GM23338 (cell line): ENCODE results near the gene ARHGAP12. TPM values are rescaled to one million over a fixed set of nuclear protein-coding genes. Genes with fewer than 3 reads are reported as not detected.

Experiments
- ATAC-seq: fragments of 200-7000 bp; cut with Tn5 transposase; 3 replicates; pipeline ENCODE4 v1.9.1; 2020
- DNase-seq: peaks from one replicate; pipeline ENCODE4 v3.0.0-alpha.2; 2015; ENCODE audit warnings: low spot score
- H2AFZ ChIP-seq: fragments of 200-600 bp; sonication (generic); 2 replicates; pipeline ENCODE4 v1.8.0; 2016; ENCODE audit warnings: antibody characterized with exemption, mild to moderate bottlenecking, moderate library complexity
- H3F3A ChIP-seq: fragments of 200-600 bp; sonication (generic); replicated peaks from 2 replicates; pipeline ENCODE4 v1.8.0; 2017; ENCODE audit warnings: antibody characterized with exemption, mixed run types, low read depth
- H3K27ac ChIP-seq: fragments of 200-600 bp; sonication (generic); 2 replicates; pipeline ENCODE4 v1.6.1; 2016; ENCODE audit warnings: low read depth
- H3K27me3 ChIP-seq: fragments of 200-600 bp; sonication (generic); 2 replicates; pipeline ENCODE4 v1.8.0; 2016; ENCODE audit warnings: mild to moderate bottlenecking, mixed run types, moderate library complexity; ENCODE audit not compliant: insufficient read depth
- H3K36me3 ChIP-seq: fragments of 200-600 bp; sonication (generic); 2 replicates; pipeline ENCODE4 v1.8.0; 2016; ENCODE audit warnings: mild to moderate bottlenecking; ENCODE audit not compliant: insufficient read depth
- H3K4me1 ChIP-seq: fragments of 200-600 bp; sonication (generic); 2 replicates; pipeline ENCODE4 v1.8.0; 2016; ENCODE audit warnings: mild to moderate bottlenecking, moderate library complexity; ENCODE audit not compliant: insufficient read depth
- H3K4me2 ChIP-seq: fragments of 200-600 bp; sonication (generic); 2 replicates; pipeline ENCODE4 v1.7.1; 2017; ENCODE audit warnings: mixed run types
- H3K4me3 ChIP-seq: fragments of 200-600 bp; sonication (generic); 2 replicates; pipeline ENCODE4 v1.6.1; 2016; ENCODE audit warnings: mixed run types
- H3K79me2 ChIP-seq: fragments of 200-600 bp; sonication (generic); replicated peaks from 2 replicates; pipeline ENCODE4 v1.8.0; 2017; ENCODE audit warnings: mild to moderate bottlenecking; ENCODE audit not compliant: insufficient read depth
- H3K9me2 ChIP-seq: fragments of 200-600 bp; sonication (generic); 2 replicates; pipeline ENCODE4 v1.8.0; 2017; ENCODE audit not compliant: insufficient read depth
- H4K20me1 ChIP-seq: fragments of 200-600 bp; sonication (generic); replicated peaks from 2 replicates; pipeline ENCODE4 v1.8.0; 2017; ENCODE audit warnings: mild to moderate bottlenecking; ENCODE audit not compliant: insufficient read depth
- H3K27ac Mint-ChIP-seq: 2 replicates; pipeline ENCODE4 v1.8.0; 2020; ENCODE audit warnings: inconsistent platforms, mild to moderate bottlenecking, moderate library complexity, mixed read lengths
- H3K27me3 Mint-ChIP-seq: 3 replicates; pipeline ENCODE4 v1.8.0; 2022; ENCODE audit warnings: low read depth, mild to moderate bottlenecking, moderate library complexity, mixed read lengths, inconsistent platforms; ENCODE audit not compliant: insufficient read depth, poor library complexity
- H3K36me3 Mint-ChIP-seq: 3 replicates; pipeline ENCODE4 v1.8.0; 2021; ENCODE audit warnings: low read depth, mild to moderate bottlenecking, inconsistent platforms, moderate library complexity, mixed read lengths
- H3K4me1 Mint-ChIP-seq: 3 replicates; pipeline ENCODE4 v1.8.0; 2020; ENCODE audit warnings: mild to moderate bottlenecking, inconsistent platforms, mixed read lengths
- H3K4me3 Mint-ChIP-seq: 3 replicates; pipeline ENCODE4 v1.8.0; 2021; ENCODE audit warnings: moderate library complexity, mild to moderate bottlenecking, inconsistent platforms, mixed read lengths
- H3K9me3 Mint-ChIP-seq: 3 replicates; pipeline ENCODE4 v1.8.0; 2020; ENCODE audit warnings: moderate library complexity, mild to moderate bottlenecking, inconsistent platforms, mixed read lengths
- CREB1 ChIP-seq: fragments of 250-450 bp; sonication (Bioruptor Pico); IDR thresholded peaks from 2 replicates; pipeline ENCODE4 v1.5.0; 2020; ENCODE audit warnings: low read depth, mild to moderate bottlenecking, moderate library complexity
- EZH2 ChIP-seq: fragments of 200-600 bp; sonication (generic); IDR thresholded peaks from one replicate; pipeline ENCODE4 v1.8.0; 2017; ENCODE audit warnings: antibody characterized with exemption, mild to moderate bottlenecking, low read depth; ENCODE audit not compliant: unreplicated experiment
- EZH2phosphoT487 ChIP-seq: fragments of 200-600 bp; sonication (generic); IDR thresholded peaks from one replicate; pipeline ENCODE4 v1.8.1; 2018; ENCODE audit warnings: antibody characterized with exemption; ENCODE audit not compliant: unreplicated experiment
- JUNB ChIP-seq: IDR thresholded peaks from one replicate; pipeline ENCODE4 v1.6.1; 2016; ENCODE audit warnings: antibody characterized with exemption; ENCODE audit not compliant: unreplicated experiment
- NANOG ChIP-seq: IDR thresholded peaks from 2 replicates; pipeline ENCODE4 v1.6.1; 2016; ENCODE audit warnings: antibody characterized with exemption, borderline replicate concordance
- REST ChIP-seq: IDR thresholded peaks from one replicate; pipeline ENCODE4 v1.6.1; 2018; ENCODE audit warnings: antibody characterized with exemption; ENCODE audit not compliant: unreplicated experiment
- STAT1 ChIP-seq: IDR thresholded peaks from one replicate; pipeline ENCODE4 v1.6.1; 2016; ENCODE audit warnings: antibody characterized with exemption; ENCODE audit not compliant: unreplicated experiment
- polyA plus RNA-seq: library from polyadenylated mRNA; unstranded; fragments of >200 nt; fragmentation: Nextera tagmentation; extraction: Ambion mirVana; gene quantifications from 2 replicates; pipeline ENCODE4 v1.2.1, GENCODE V29; 2016
- total RNA-seq: library from RNA; depleted of rRNA; stranded (reverse); fragments of >200 nt; shearing (Covaris generic); gene quantifications from 2 replicates; pipeline ENCODE4 v1.2.3, GENCODE V29; 2014
- TF ChIP-seq, protein P1 (sequence below), 2 experiments: fragments of 200-600 bp in 1 of 2; sonication (generic) in 1 of 2; conservative IDR thresholded peaks; 2 replicates each; pipeline versions ENCODE4 v1.5.1 to v1.6.1; 2016 to 2017; ENCODE audit warnings: antibody characterized with exemption in 2 of 2, low read depth in 2 of 2, mild to moderate bottlenecking in 2 of 2, moderate library complexity in 1 of 2

The ARHGAP12 gene
- total and polyA plus RNA-seq, 2 experiments from 2014 or later: 27.5 to 50.7 TPM

GRCh38 chr10:31961277-31962074 lies 32.8 kb upstream of the ARHGAP12 start:
- Mint-ChIP-seq H3K27ac (no peak overlapping the region), H3K9me3 (peaks cover 2% of the 10 kb centered on the region; the same call in 2 of the 3 replicates), H3K4me3 (no peak overlapping the region), H3K27me3 (no peaks in the 10 kb centered on the region), H3K36me3 (peaks cover 1% of the 10 kb centered on the region; the same call in 1 of the 3 replicates), H3K4me1 (no peaks in the 10 kb centered on the region; the same call in 2 of the 3 replicates)
- H3K4me2 ChIP-seq: no peak overlapping the region
- H3F3A ChIP-seq: no peaks in the 10 kb centered on the region
- no peaks in the 10 kb centered on the region; the same call in 1 of the 2 replicates for H4K20me1 ChIP-seq
- no peaks in the 10 kb centered on the region for H3K27me3 ChIP-seq
- DNase-seq (no peak), ATAC-seq (no peak)
- no peaks in the 10 kb centered on the region for H3K4me1 ChIP-seq
- no peaks in the 10 kb centered on the region for H3K36me3 ChIP-seq
- no peaks in the 10 kb centered on the region for H3K79me2 ChIP-seq
- H3K9me2 ChIP-seq: 0 out of 2 replicates have a peak, but pooled peaks cover 2% of the 10 kb centered on the region
- no peak overlapping the region for H2AFZ ChIP-seq
- no peak for TF ChIP-seq CREB1 (CRISPR knock-in tag)
- H3K27ac ChIP-seq: no peak overlapping the region
- H3K4me3 ChIP-seq: no peak overlapping the region

- H3K36me3 Mint-ChIP-seq: peaks cover 16% of the 10 kb centered on the region
- no peaks in the 10 kb centered on the region for H3F3A ChIP-seq
Measured at GRCh38 chr10:31959461-31960173, 31.0 kb upstream of the ARHGAP12 start.

More at GRCh38 chr10:31959461-31960173, 31.0 kb upstream of the ARHGAP12 start:
- no peak overlapping the region for H2AFZ ChIP-seq
- no peak overlapping the region for H3K27ac Mint-ChIP-seq
- no peak overlapping the region for H3K4me3 Mint-ChIP-seq
- H3K27me3 Mint-ChIP-seq: no peaks in the 10 kb centered on the region
- ATAC-seq: no peak
- 0 out of 2 replicates have a peak, but pooled peaks cover 2% of the 10 kb centered on the region for H3K9me2 ChIP-seq
- no peaks in the 10 kb centered on the region for H3K4me1 ChIP-seq
- H3K4me3 ChIP-seq: no peak overlapping the region
- H3K27me3 ChIP-seq: no peaks in the 10 kb centered on the region
- H3K4me2 ChIP-seq: no peak overlapping the region
- no peaks in the 10 kb centered on the region; the same call in 1 of the 2 replicates for H4K20me1 ChIP-seq
- TF ChIP-seq STAT1: no peak
- TF ChIP-seq, protein P1, sequence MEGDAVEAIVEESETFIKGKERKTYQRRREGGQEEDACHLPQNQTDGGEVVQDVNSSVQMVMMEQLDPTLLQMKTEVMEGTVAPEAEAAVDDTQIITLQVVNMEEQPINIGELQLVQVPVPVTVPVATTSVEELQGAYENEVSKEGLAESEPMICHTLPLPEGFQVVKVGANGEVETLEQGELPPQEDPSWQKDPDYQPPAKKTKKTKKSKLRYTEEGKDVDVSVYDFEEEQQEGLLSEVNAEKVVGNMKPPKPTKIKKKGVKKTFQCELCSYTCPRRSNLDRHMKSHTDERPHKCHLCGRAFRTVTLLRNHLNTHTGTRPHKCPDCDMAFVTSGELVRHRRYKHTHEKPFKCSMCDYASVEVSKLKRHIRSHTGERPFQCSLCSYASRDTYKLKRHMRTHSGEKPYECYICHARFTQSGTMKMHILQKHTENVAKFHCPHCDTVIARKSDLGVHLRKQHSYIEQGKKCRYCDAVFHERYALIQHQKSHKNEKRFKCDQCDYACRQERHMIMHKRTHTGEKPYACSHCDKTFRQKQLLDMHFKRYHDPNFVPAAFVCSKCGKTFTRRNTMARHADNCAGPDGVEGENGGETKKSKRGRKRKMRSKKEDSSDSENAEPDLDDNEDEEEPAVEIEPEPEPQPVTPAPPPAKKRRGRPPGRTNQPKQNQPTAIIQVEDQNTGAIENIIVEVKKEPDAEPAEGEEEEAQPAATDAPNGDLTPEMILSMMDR (conservative IDR thresholded peaks at IDR 0.05; ENCODE audit: low read depth in 2 of 2): no peak
- no peak for TF ChIP-seq JUNB
- no peak for TF ChIP-seq NANOG
- no peak for TF ChIP-seq REST
- TF ChIP-seq EZH2: no peak
- TF ChIP-seq EZH2phosphoT487: no peak
- H3K4me1 Mint-ChIP-seq: no peaks in the 10 kb centered on the region; the same call in 2 of the 3 replicates
- H3K36me3 ChIP-seq: no peaks in the 10 kb centered on the region
- no peak for DNase-seq
- H3K79me2 ChIP-seq: no peaks in the 10 kb centered on the region
- no peak overlapping the region for H3K27ac ChIP-seq
- peaks cover 19% of the 10 kb centered on the region for H3K9me3 Mint-ChIP-seq
